ENCODE measurements around the gene PTCHD4. TPM values are rescaled to one million over a fixed set of nuclear protein-coding genes. Genes with fewer than 3 reads are reported as not detected.

Gene PTCHD4
- total RNA-seq (under 1 TPM in 3 of 7 donors, not detected in 4; 0.22 to 0.33 (median 0.24) TPM), polyA plus RNA-seq (under 1 TPM in 1 of 3 donors, not detected in 2; 0.02 TPM)
- long read RNA-seq, donor 1 = 0 reads
- long read RNA-seq, donor 2 = 0 reads

DNA sequence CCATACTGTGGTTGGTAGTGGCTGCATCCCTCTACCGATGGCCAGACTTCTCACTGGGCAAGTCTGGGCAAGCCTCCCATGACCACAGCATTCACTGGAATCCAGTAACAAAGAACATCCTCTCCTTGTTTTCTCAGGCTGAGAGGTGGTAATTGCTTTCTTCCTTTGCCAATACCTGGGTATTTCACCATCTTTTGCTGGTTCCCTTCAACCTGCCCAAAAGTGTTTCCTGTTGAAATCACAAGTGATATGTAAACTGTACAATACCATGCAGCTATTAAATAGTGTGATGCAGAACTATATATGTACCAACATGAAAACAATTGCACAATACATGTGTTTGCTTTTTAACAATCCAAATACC is at the start of gene PTCHD4:
TSS of gene PTCHD4 (minus strand) at position 55 of the 364 bp plus-strand sequence. CDS start 42,240 bp downstream, outside the sequence.
- Histone ChIP-seq H3K9me3 (peaks cover 0 to 4% (median 0%) of the 10 kb centered on the region in 8 donors), H3K27ac (no peak within 1 kb of the TSS), H3K4me1 (no peaks in the 10 kb centered on the region), H3K4me3 (no peak within 1 kb of the TSS), H3K27me3 (replicated peaks in 1 of 7) (no peaks in the 10 kb centered on the region), H3K36me3 (no peaks in the 10 kb centered on the region)
- TF ChIP-seq, protein P1, sequence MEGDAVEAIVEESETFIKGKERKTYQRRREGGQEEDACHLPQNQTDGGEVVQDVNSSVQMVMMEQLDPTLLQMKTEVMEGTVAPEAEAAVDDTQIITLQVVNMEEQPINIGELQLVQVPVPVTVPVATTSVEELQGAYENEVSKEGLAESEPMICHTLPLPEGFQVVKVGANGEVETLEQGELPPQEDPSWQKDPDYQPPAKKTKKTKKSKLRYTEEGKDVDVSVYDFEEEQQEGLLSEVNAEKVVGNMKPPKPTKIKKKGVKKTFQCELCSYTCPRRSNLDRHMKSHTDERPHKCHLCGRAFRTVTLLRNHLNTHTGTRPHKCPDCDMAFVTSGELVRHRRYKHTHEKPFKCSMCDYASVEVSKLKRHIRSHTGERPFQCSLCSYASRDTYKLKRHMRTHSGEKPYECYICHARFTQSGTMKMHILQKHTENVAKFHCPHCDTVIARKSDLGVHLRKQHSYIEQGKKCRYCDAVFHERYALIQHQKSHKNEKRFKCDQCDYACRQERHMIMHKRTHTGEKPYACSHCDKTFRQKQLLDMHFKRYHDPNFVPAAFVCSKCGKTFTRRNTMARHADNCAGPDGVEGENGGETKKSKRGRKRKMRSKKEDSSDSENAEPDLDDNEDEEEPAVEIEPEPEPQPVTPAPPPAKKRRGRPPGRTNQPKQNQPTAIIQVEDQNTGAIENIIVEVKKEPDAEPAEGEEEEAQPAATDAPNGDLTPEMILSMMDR (IDR thresholded peaks at IDR 0.05 in 8 of 11, conservative IDR thresholded peaks at IDR 0.05 in 3 of 11) = no peak
- TF ChIP-seq POLR2AphosphoS5 (IDR thresholded peaks at IDR 0.05) = no peak
- no peak for TF ChIP-seq POLR2A (IDR thresholded peaks at IDR 0.05)
- DNase-seq = no peak
- intact Hi-C loops (cut with DNase I; ENCODE audit: low total_unique reads) = no loop called here
- WGBS, 5 donors = 28 to 71% (median 56%) methylated on average over 1 of the region's 1 CpG

- H3K27me3 ChIP-seq (replicated peaks in 1 of 7) = no peaks in the 10 kb centered on the region
- no peaks in the 10 kb centered on the region for H3K4me1 ChIP-seq
- no peak overlapping the region for H3K4me3 ChIP-seq
- peaks cover 0 to 49% (median 37%) of the 10 kb centered on the region in 8 donors for H3K9me3 ChIP-seq
- intact Hi-C loops (cut with DNase I; ENCODE audit: low total_unique reads) = no loop called here
- WGBS, 5 donors = 79 to 98% (median 84%) methylated on average over 2 of the region's 2 CpGs
- H3K27ac ChIP-seq = no peak overlapping the region
- no peak for TF ChIP-seq POLR2A (IDR thresholded peaks at IDR 0.05)
- TF ChIP-seq, protein P1 (IDR thresholded peaks at IDR 0.05 in 8 of 11, conservative IDR thresholded peaks at IDR 0.05 in 3 of 11) = no peak
- TF ChIP-seq POLR2AphosphoS5 (IDR thresholded peaks at IDR 0.05) = no peak
- H3K36me3 ChIP-seq = no peaks in the 10 kb centered on the region
- no peak for DNase-seq
Observed at GRCh38 chr6:48151142-48151541, 40.1 kb upstream of the PTCHD4 start.

- no peaks in the 10 kb centered on the region for H3K27me3 ChIP-seq (replicated peaks in 1 of 7)
- TF ChIP-seq POLR2A (IDR thresholded peaks at IDR 0.05) (no peak), POLR2AphosphoS5 (IDR thresholded peaks at IDR 0.05) (no peak)
- TF ChIP-seq, protein P1 (IDR thresholded peaks at IDR 0.05 in 8 of 11, conservative IDR thresholded peaks at IDR 0.05 in 3 of 11) = no peak
- H3K4me1 ChIP-seq = no peaks in the 10 kb centered on the region
- no peaks in the 10 kb centered on the region for H3K36me3 ChIP-seq
- 71 to 94% (median 80%) methylated on average over 2 of the region's 2 CpGs for WGBS, 5 donors
- DNase-seq = peak; percentile 46
- intact Hi-C loops (cut with DNase I; ENCODE audit: low total_unique reads) = no loop called here
- H3K27ac ChIP-seq = no peak overlapping the region
- H3K4me3 ChIP-seq = no peak overlapping the region
- peaks cover 0 to 49% (median 37%) of the 10 kb centered on the region in 8 donors for H3K9me3 ChIP-seq
Observed at GRCh38 chr6:48150701-48151100, 39.7 kb upstream of the PTCHD4 start.

DNA sequence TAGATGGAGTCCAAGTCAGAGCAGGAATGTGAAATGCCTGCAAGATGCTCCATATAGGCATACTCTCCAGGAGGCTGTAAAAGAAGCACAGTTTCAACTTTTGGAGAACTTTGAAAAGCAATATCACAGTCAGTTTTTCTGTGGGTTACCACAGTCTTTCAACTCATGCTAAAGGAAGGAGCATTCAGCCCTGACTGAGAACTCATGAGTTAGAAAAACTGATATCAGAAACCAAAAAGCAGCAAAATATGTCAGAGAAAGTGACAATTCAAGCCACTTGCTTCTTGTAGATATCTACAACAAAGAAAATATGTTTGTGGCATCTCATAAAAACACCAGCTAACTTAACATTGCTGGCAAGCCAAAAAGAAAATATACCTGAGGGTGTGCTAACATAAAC is 36.1 kb upstream of the PTCHD4 start:
- TF ChIP-seq, protein P1 (IDR thresholded peaks at IDR 0.05 in 8 of 11, conservative IDR thresholded peaks at IDR 0.05 in 3 of 11) = no peak
- no peak for TF ChIP-seq POLR2A (IDR thresholded peaks at IDR 0.05)
- no peak for TF ChIP-seq POLR2AphosphoS5 (IDR thresholded peaks at IDR 0.05)

More for the DNA sequence above, 36.1 kb upstream of the PTCHD4 start:
- intact Hi-C loops (cut with DNase I; ENCODE audit: low total_unique reads) = no loop called here
- Histone ChIP-seq H3K36me3 (no peaks in the 10 kb centered on the region), H3K9me3 (peaks cover 0 to 18% (median 16%) of the 10 kb centered on the region in 8 donors), H3K27ac (no peak overlapping the region), H3K4me3 (no peak overlapping the region), H3K4me1 (no peaks in the 10 kb centered on the region), H3K27me3 (replicated peaks in 1 of 7) (no peaks in the 10 kb centered on the region)
- no peak for DNase-seq
